PC-3 (cell line): ENCODE data around the gene CKAP2. TPM values are rescaled to one million over a fixed set of nuclear protein-coding genes. Genes with fewer than 3 reads are reported as not detected.
A peak's percentile ranks its signal among the peaks of the same experiment; 100 is the strongest.

ENCODE experiments used
- ATAC-seq: fragments of 200-7000 bp; cut with Tn5 transposase; 2 replicates; pipeline ENCODE4 v1.9.1; 2020; ENCODE audit warnings: mild to moderate bottlenecking, moderate library complexity
- BruUV-seq: library from RNA; stranded (reverse); fragments of 400-500 nt; replicated peaks from 2 replicates; lab custom pipeline; 2021; lab: Mats Ljungman, UMichigan
- CTCF ChIA-PET: fragments of 300-600 bp; sonication (Branson Sonifier 250); formaldehyde crosslinking; loops from one replicate; lab custom pipeline; 2022; ENCODE audit warnings: antibody characterized with exemption; lab: Charles Lee
- POLR2A ChIA-PET: fragments of 300-600 bp; sonication (Branson Sonifier 250); formaldehyde crosslinking; loops from one replicate; lab custom pipeline; 2022; ENCODE audit warnings: antibody characterized with exemption; ENCODE audit not compliant: unreplicated experiment; lab: Charles Lee
- DNase-seq: peaks from one replicate; pipeline ENCODE4 v3.0.0-alpha.2; 2015
- H2AFZ ChIP-seq: fragments of 300-600 bp; sonication (generic); 2 replicates; pipeline ENCODE4 v1.6.0; 2016; ENCODE audit warnings: antibody characterized with exemption, low read length
- H3F3A ChIP-seq: fragments of 300-600 bp; sonication (generic); one replicate; pipeline ENCODE4 v1.6.0; 2017; ENCODE audit warnings: antibody characterized with exemption, low read length, control low read depth, mild to moderate bottlenecking; ENCODE audit not compliant: unreplicated experiment
- H3K27ac ChIP-seq: fragments of 300-600 bp; sonication (generic); 2 replicates; pipeline ENCODE4 v1.5.1; 2016; ENCODE audit warnings: mild to moderate bottlenecking, low read length
- H3K27me3 ChIP-seq: fragments of 300-600 bp; sonication (generic); 2 replicates; pipeline ENCODE4 v1.6.1; 2016; ENCODE audit warnings: low read length, mixed read lengths
- H3K36me3 ChIP-seq: fragments of 300-600 bp; sonication (generic); 2 replicates; pipeline ENCODE4 v1.6.1; 2016; ENCODE audit warnings: low read depth, mixed run types, low read length, mixed read lengths
- H3K4me1 ChIP-seq: fragments of 300-600 bp; sonication (generic); 2 replicates; pipeline ENCODE4 v1.5.1; 2016; ENCODE audit warnings: low read length; ENCODE audit not compliant: insufficient read depth
- H3K4me2 ChIP-seq: fragments of 300-600 bp; sonication (generic); 2 replicates; pipeline ENCODE4 v1.6.0; 2016; ENCODE audit warnings: low read length
- H3K4me3 ChIP-seq: fragments of 300-600 bp; sonication (generic); 2 replicates; pipeline ENCODE4 v1.5.1; 2016; ENCODE audit warnings: mild to moderate bottlenecking, low read length, mixed read lengths
- H3K79me2 ChIP-seq: fragments of 300-600 bp; sonication (generic); 2 replicates; pipeline ENCODE4 v1.6.1; 2017; ENCODE audit warnings: low read length, mixed read lengths
- H3K9ac ChIP-seq: fragments of 300-600 bp; sonication (generic); 2 replicates; pipeline ENCODE4 v1.6.0; 2016; ENCODE audit warnings: mild to moderate bottlenecking, low read length
- H3K9me2 ChIP-seq: fragments of 300-600 bp; sonication (generic); replicated peaks from 2 replicates; pipeline ENCODE4 v1.6.1; 2016; ENCODE audit warnings: mixed run types, low read length, mixed read lengths
- H3K9me3 ChIP-seq: fragments of 300-600 bp; sonication (generic); 2 replicates; pipeline ENCODE4 v1.6.1; 2016; ENCODE audit warnings: low read length, mixed read lengths
- H4K20me1 ChIP-seq: fragments of 300-600 bp; sonication (generic); 2 replicates; pipeline ENCODE4 v1.6.1; 2016; ENCODE audit warnings: low read length, mixed read lengths
- EZH2 ChIP-seq: fragments of 300-600 bp; sonication (generic); IDR thresholded peaks from one replicate; pipeline ENCODE4 v1.6.1; 2017; ENCODE audit warnings: antibody characterized with exemption, mild to moderate bottlenecking, low read length; ENCODE audit not compliant: unreplicated experiment
- EZH2phosphoT487 ChIP-seq: fragments of 300-600 bp; sonication (generic); IDR thresholded peaks from 2 replicates; pipeline ENCODE4 v1.6.1; 2018; ENCODE audit warnings: mild to moderate bottlenecking, antibody characterized with exemption, low read length, borderline replicate concordance
- intact Hi-C: fragments of 100-400 bp; cut with micrococcal nuclease; formaldehyde crosslinking; loops from 2 replicates; pipeline ENCODE4 v1.9.0; 2023
- total RNA-seq: library from RNA; depleted of rRNA; stranded (reverse); fragments of >200 nt; gene quantifications from 2 replicates; pipeline ENCODE4 v1.2.3, GENCODE V29; 2014
- TF ChIP-seq, protein P1 (sequence below): fragments of 300-600 bp; sonication (generic); conservative IDR thresholded peaks from 2 replicates; pipeline ENCODE4 v1.5.1; 2017; ENCODE audit warnings: antibody characterized with exemption, low read depth, mild to moderate bottlenecking, low read length

Gene CKAP2
- total RNA-seq, 1 experiment from 2014 or later, result 30.7 TPM

DNA sequence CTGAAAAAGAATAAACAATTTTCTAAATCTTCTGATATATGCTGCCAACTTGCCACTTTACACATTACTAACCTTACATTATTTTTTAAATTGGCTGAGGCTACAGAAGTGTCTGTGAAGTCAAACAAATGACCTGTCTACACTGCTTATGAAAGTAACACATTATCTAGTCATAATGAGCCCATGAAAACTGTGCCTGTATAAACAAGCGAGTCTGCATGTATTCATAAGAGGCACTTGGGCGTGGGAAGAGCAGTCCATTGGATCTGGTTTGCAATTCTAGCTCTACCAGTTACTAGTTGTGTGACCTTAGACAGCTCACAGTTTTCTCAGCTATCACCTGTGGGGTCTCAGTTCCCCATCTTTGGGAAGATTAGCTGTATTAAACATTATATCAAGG lies 7.9 kb upstream of the CKAP2 start:
- Histone ChIP-seq H3K9me3 (no peaks in the 10 kb centered on the region), H3K79me2 (peaks cover 53% of the 10 kb centered on the region), H3K36me3 (no peaks in the 10 kb centered on the region; the same call in 1 of the 2 replicates), H2AFZ (no peak overlapping the region), H3F3A (no peaks in the 10 kb centered on the region), H3K27me3 (no peaks in the 10 kb centered on the region), H3K27ac (no peak overlapping the region), H3K4me2 (0 out of 2 replicates have a peak overlapping the region, but pooled peaks have one; percentile 92), H4K20me1 (0 out of 2 replicates have a peak, but pooled peaks cover 5% of the 10 kb centered on the region), H3K4me3 (no peak overlapping the region), H3K9ac (no peak overlapping the region), H3K9me2 (no peaks in the 10 kb centered on the region), H3K4me1 (peaks cover 5% of the 10 kb centered on the region; the same call in 1 of the 2 replicates)
- TF ChIP-seq, protein P1, sequence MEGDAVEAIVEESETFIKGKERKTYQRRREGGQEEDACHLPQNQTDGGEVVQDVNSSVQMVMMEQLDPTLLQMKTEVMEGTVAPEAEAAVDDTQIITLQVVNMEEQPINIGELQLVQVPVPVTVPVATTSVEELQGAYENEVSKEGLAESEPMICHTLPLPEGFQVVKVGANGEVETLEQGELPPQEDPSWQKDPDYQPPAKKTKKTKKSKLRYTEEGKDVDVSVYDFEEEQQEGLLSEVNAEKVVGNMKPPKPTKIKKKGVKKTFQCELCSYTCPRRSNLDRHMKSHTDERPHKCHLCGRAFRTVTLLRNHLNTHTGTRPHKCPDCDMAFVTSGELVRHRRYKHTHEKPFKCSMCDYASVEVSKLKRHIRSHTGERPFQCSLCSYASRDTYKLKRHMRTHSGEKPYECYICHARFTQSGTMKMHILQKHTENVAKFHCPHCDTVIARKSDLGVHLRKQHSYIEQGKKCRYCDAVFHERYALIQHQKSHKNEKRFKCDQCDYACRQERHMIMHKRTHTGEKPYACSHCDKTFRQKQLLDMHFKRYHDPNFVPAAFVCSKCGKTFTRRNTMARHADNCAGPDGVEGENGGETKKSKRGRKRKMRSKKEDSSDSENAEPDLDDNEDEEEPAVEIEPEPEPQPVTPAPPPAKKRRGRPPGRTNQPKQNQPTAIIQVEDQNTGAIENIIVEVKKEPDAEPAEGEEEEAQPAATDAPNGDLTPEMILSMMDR, result no peak
- TF ChIP-seq EZH2 (no peak), EZH2phosphoT487 (no peak)
- intact Hi-C loops, result no loop called here
- ChIA-PET CTCF (no interaction called here), POLR2A (no interaction called here)
- ATAC-seq, result no peak
- BruUV-seq, result no TSS peak
- DNase-seq, result no peak

DNA sequence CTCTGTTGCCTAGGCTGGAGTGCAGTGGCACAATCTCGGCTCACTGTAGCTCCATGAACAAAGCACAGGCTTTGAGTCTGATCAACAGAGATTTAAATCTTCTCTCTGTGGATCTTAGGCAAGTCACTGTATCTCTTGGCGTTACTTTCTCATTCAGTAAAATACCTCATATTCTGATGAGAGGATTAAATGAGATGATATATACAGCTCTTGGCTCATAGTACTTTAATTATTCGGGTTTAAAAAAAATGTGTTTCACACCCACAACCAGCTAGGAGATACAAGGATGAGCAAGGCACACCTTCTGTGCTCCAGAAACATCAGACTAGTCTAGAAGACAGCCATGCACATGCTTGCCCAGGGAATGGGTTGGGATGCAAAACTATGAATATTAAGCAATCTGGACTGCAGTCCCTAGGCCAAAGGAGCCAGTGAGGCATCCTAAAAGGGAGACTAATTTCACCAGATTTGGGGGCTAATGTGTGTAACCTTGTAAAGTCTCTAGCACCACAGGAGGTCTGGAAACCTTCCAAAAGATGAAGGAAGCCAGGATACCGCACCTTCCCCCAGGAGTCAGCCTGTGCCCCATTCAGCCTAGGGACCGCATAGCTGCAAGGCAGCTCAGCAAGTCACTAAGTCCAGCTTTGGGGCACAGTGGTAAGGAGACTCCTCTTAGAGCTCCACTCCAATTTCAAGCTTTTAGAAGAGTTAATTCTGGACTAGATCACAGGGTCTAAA lies 7.3 kb upstream of the CKAP2 start:
- Histone ChIP-seq H3K79me2 (peaks cover 52% of the 10 kb centered on the region), H3K4me3 (no peak overlapping the region), H3F3A (no peaks in the 10 kb centered on the region), H3K9me2 (no peaks in the 10 kb centered on the region), H2AFZ (no peak overlapping the region), H3K27ac (no peak overlapping the region), H3K9me3 (no peaks in the 10 kb centered on the region), H4K20me1 (0 out of 2 replicates have a peak, but pooled peaks cover 5% of the 10 kb centered on the region), H3K27me3 (no peaks in the 10 kb centered on the region), H3K9ac (no peak overlapping the region), H3K4me1 (peaks cover 5% of the 10 kb centered on the region; the same call in 1 of the 2 replicates), H3K36me3 (no peaks in the 10 kb centered on the region; the same call in 1 of the 2 replicates), H3K4me2 (peak overlapping the region; percentile 92; the same call in 1 of the 2 replicates)
- intact Hi-C loops, result no loop called here
- CTCF ChIA-PET, result no interaction called here
- BruUV-seq, result no TSS peak
- no peak for DNase-seq
- TF ChIP-seq EZH2 (no peak), EZH2phosphoT487 (no peak)
- TF ChIP-seq, protein P1, result no peak
- ATAC-seq, result no peak
- POLR2A ChIA-PET, result no interaction called here
